NCI-H1092 treated with DMSO at 0.1 percent for 48 hours (cell line): Measurements from ENCODE around the gene SEC24D.
A peak's percentile ranks its signal among the peaks of the same experiment; 100 is the strongest.
"Not testable (repeated sequence)": the region's sequence is repeated elsewhere in the genome, so short reads cannot be mapped to it uniquely, and the experiment has no call there.

Experiments used
- DNase-seq: peaks from one replicate; lab custom pipeline; 2025; lab: John Stamatoyannopoulos, UW

Gene SEC24D, protein sequence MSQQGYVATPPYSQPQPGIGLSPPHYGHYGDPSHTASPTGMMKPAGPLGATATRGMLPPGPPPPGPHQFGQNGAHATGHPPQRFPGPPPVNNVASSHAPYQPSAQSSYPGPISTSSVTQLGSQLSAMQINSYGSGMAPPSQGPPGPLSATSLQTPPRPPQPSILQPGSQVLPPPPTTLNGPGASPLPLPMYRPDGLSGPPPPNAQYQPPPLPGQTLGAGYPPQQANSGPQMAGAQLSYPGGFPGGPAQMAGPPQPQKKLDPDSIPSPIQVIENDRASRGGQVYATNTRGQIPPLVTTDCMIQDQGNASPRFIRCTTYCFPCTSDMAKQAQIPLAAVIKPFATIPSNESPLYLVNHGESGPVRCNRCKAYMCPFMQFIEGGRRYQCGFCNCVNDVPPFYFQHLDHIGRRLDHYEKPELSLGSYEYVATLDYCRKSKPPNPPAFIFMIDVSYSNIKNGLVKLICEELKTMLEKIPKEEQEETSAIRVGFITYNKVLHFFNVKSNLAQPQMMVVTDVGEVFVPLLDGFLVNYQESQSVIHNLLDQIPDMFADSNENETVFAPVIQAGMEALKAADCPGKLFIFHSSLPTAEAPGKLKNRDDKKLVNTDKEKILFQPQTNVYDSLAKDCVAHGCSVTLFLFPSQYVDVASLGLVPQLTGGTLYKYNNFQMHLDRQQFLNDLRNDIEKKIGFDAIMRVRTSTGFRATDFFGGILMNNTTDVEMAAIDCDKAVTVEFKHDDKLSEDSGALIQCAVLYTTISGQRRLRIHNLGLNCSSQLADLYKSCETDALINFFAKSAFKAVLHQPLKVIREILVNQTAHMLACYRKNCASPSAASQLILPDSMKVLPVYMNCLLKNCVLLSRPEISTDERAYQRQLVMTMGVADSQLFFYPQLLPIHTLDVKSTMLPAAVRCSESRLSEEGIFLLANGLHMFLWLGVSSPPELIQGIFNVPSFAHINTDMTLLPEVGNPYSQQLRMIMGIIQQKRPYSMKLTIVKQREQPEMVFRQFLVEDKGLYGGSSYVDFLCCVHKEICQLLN

DNA sequence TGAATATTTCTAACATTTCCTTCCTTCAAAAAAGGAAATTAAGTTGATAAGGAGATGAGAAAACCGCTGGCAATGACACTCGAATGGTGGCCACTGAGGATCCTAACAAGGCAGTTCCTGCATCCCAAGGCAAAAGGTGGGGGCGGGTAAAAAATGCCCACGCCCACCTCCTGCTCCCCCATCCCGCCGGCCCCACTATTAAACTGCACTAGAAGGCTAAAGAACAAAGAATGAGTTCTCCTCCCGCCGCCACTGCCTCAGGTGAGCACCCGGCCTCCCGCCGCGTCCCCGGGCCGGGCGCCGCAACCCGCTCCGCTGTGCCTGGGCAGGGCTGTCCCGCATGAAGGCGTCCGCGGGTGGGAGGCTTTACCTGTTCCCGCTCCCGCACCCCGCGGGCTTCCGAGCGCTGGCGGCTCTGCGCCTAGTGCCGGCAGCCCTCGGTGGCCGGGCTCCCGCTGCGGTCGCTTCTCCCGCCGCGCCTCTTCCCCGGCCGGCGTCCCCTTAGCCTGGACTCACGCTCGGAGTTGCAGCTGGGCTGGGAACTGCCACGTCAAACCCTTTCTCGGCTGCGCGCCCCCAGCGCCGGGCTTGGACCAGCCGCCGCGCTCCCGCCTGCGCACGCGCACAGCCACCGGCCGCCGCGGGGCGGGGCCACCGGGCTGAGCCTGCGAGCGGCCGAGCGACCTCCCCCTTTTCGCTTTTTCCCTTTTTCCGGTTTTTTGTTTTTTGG, at the start of gene SEC24D:
Gene SEC24D, minus strand, starts transcription at position 556 of the 730 bp plus-strand sequence. CDS start 2,430 bp downstream, outside the sequence.
- peak; percentile 83 for DNase-seq

DNA sequence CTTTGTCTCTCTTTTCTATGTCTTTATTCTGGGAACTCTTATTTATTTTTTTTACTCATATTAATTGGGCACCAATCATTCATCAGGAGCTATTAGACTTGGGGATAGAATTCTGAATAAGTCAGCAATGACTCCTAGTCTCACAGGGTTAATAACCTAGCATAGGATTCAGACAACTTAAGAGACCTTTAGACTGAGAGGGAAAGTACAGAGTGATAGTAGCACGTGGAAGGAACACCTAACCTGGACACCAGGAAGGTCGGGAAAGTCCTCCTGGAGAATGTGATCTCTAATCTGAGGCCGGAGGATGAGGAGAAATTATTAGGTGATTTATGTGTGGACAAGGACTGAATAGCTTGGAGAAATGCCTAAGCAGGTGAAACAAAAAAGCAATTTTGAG, 48.8 kb upstream of the SEC24D start:
- DNase-seq = no peak

DNA sequence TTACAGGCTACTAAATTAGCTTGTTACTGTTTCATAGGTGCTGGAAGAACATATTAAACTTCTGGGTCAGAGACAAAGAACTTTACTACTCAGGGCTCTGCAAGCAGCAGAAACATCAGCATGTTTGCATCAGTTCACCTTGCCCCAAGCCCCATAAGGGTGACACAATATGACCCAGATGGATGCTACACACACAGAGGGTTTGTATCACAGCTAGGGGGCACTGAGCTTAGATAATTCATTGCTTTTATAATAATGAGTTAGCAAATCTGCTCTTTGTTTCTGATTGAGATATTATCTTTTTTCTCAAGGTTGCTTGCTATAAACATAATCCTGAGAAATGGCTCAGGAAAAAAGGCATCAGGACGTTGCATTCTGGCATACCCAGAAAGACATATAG, 47.9 kb upstream of the SEC24D start:
- no peak for DNase-seq

DNA sequence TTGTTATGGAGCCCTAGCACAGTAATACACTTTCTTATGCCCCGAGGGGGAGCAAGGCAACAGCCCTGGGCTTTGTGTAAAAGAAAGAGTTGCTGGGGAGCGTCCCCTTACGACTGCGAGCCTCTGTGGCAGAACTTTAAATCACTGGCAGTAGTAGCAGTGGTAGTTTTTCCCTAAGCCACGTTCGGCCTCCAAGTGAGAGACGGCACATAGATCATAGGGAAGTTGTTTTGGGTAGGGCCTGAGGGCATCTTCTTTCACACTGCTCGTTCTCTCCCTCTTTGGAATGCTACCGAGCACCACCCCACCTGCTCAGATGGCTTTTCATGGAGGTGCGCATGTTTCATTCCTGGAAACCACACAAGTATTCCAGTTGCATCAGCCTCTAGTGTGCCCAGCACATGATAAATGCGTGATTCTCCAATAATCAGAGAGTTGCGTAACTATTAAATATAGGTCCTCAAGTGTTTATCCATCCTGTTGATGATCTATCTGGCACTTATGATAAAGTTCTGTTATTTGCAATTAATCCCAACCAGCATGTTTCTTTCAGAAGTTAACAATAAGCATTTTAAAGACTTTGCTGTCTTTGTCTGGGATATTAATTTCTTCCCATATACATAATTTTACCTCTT, 45.7 kb upstream of the SEC24D start:
- DNase-seq = no peak

DNA sequence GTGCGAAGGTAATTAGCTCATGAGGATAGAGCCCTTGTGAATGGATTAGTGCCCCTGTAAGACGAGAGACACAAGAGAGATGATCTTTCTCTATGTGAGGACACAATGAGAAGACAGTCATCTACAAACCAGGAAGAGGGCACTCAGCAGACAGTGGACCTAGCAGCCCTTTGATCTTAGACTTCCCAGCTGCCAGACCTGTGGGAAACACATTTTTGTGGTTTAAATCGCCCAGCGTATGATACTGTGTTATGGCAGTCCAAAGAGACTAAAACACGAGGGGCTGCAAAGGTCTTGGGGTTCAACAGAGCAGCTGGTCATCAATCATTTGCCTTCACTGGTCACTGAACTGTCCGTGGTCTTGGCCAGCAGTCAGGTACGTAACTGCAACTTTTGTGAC, 43.5 kb upstream of the SEC24D start:
- no peak for DNase-seq

DNA sequence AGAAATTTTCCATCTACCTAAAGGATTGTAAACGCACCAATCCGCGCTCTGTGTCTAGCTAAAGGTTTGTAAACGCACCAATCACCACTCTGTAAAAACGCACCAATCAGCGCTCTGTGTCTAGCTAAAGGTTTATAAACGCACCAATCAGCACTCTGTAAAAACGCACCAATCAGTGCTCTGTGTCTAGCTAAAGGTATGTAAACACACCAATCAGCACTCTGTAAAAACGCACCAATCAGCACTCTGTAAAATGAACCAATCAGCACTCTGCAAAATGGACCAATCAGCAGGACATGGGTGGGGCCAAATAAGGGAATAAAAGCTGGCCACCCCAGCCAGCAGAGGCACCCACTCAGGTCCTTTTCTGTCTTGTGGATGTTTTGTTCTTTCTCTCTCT, 42.6 kb upstream of the SEC24D start:
- not testable (repeated sequence) for DNase-seq

DNA sequence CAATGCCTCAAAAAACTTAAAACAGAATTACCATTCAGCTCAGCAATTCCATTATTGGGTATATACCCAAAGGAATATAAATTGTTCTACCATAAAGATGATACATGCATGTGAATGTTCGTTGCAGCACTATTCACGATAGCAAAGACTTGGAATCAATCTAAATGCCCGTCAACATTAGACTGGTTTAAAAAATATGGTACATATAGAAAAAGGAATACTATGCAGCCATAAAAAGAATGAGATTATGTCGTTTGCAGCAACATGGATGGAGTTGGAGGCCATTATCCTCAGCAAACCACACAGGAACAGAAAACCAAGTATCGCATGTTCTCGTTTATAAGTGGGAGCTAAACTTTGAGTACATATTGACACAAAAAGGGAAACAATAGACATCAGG, 41.9 kb upstream of the SEC24D start:
- DNase-seq = no peak

DNA sequence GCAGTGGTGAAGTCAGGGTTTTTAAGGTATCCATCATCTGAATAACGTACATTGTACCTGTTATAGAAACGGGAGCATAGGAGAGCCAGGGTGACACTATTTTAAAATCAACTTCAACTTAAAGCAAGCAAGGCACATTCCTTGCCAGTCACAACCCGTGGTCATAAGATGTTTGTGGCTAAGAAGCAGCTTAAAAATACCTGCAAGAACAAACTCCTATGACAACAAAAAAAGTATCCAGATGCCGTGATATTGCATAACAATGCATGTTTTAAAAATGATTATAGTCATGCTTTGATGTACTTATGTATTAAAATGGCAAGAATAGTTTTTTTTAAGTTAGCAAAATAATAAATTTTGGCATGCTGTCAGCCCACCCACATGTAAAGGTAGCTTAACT, 36.3 kb upstream of the SEC24D start:
- no peak for DNase-seq

DNA sequence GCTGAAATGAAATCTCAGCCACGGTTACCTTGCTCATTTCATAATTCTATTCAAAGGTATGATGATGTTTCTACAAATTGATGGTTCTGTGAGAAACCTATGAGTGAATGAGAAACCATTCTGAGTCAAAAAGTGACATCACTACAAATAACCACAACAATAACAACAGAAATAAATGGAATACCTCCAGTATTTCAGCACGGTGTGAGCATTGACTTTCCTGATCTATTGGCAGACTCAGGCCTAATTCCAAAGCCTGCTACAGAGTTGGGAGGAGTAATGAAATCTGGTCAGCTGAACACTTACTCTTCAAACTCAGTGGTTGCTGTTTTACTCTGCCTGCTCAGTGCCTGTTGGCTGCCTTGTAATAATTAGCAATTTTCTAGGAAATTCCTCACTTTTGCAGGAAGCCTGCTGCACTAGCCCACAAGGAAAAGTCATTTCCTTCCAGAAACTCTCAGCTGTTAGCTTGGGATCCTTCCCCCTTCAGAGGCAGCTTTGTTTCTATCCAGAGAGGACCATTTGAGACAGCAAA, 33.9 kb upstream of the SEC24D start:
- DNase-seq = no peak

DNA sequence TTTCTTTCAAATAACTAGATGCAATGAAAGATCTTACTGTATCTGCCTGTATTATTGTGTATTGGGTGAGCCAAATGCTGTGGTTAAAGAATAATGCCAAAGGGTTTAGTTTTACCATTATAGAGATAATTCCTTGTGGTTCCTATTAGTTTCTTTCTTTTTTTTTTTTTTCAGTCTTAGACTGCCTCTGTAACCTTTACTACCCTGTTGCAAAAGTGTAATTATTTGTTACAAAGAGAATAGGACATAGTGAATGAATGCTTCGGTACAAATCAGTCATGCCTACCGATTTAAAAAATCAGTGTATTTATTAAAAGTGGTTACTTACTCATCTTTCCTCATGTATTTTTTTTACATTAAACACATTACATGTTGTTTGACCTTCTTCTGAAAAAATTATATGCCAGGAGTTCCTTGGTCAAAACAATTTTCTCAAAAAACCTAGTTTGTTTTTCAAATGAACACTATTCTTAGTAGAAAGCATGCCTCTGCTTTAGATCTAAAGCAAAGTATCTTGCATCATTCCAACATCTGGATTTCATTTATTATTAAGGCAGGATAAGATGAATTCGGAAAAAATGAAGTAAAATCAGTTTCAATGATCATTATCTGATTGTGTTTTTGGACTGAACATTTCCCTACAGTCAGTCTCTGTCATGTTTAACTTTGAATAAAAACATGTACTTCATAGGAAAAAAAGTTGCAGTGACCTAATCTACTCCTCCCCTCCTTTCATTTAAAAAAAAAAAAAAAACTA, 31.6 kb upstream of the SEC24D start:
- DNase-seq = no peak

DNA sequence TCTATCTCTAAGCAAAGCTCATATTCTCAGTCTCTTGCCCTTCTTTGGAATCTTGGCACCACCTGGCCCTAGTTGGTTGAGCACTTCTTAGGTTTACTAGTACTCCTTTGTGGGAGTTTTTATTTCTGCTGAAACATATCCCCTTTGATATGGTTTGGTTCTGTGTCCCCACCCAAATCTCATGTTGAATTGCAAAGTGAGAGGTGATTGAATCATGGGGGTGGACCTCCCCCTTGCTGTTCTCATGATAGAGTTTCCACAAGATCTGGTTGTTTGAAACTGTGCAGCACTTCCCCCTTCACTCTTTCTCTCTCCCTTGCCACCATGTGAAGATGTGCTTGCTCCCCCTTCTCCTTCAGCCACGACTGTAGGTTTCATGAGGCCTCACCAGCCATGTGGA, 30.5 kb upstream of the SEC24D start:
- DNase-seq = no peak

DNA sequence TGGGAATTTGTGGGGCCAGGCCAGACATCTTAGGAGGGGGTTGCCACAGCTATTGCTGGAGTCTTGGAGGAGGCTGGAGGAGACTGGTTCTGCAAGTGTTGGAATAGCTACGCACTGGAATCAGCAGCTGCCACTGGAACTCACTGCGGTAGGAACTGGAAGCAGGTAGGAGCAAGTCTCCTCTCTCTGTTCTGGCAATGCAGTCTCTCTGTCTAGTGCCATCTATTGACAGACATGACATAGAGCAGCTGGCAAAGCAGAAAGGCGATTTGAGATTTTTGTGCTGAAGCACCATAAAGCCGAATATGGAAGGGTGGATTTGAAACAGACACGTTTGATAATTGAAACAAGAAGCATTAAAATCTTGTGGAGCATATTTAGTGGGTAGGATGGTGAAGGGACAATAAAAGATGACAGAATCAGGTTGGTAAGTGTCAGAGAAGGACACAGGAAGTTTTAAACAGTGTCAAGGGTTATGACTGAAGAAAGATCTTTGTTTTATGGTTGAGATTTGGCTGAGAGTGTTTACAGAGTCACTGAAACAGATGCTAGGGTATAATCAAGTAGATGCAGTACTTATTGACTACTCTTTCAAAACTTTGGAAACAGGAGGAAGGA, 29.3 kb upstream of the SEC24D start:
- peak; percentile 72 for DNase-seq

DNA sequence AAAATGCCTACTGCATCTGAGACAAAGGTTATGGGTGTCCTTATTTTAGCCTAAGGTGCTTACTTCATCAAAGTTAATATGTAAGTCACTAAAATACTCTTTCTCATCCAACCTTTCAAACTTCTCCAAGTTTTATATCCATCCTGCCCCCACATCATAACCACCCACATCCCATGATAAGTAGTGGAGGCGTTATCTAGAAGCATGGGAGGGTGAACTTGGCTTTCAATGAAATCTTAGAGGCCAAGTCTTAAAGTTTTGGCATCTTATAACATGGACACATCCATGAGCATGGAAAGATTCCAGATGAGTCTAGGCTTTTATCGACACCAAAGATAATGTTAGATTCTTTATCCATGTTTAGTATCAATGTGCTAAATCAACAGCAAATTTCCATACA, 22.9 kb upstream of the SEC24D start:
- no peak for DNase-seq

DNA sequence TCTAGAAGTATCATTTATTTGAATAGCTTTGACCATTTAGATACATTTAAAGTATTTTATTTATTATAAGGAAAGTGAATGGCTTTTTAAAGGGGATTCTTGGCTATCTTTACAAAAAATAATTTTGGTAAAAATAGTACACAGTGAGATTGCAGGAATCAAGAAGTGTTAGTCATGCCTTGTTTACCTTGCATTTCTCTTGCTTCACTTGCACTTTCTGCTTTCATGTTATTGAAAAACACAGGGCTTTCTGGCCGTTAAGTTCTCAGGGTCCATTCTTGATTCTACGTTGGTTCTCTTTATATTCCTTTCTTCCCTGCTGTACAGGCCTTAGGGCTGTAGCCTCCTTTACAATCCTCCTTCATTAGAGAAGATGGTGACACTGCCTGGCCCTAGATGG, 21.8 kb upstream of the SEC24D start:
- no peak for DNase-seq

DNA sequence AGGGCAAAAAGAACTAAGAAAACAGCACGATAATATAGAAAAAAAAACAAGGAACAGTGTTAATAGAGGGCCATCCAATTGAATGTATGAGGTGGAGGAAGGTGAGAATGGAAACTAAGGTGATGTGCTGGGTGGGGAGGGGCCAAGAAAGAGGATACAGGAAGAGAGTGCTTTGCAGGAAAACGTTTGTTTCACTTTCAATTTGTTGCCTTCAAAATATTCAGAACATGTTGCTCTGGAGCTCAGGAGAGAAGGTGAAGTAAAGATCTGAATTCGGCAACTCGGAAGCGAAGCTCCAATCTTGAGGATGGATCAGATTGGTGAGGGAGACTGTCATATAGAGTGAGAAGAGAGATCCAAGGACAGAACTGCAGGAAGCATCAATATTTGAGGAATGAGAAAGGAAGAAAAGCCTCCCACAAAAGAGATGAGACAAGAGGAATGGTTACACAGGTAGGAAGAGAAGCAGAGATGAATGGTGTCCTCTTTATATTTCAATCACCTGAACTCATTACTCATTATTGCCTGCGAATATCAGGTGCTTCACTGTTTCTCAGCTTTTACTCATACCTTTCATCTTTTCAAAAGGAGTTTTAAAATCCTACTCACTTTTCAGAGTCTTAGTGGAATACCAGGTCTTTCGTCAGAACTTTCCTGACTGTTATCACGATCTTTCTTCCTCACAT, 14.7 kb upstream of the SEC24D start:
- no peak for DNase-seq

DNA sequence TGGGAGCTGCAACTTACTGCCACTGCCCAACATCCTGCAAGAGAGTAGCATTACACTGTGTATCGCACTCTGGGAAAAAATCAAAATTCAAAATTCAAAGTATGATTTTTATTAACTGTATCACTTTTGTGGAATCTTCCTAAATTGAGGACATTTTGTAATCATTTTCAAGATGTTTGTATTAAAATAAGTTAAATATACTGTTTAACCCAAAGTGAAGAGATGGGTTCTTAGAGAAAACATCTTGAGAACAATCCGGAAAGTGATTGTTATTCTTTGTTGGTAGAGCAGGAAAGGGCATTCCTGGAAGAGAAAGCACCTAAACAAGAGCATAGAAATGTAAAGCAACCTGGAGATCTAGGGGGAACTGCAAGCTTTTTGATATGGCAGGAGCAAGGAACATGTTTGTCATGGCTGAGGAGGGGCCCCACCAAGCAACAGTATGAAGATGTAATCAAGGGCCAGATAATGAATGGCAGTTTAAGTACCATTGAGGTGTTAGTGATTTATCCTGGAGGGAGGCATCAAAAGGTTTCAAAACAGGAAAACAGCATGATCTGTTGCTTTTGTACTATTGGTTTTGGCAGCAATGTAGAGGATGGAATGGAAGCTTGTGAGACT, 14.1 kb upstream of the SEC24D start:
- no peak for DNase-seq

DNA sequence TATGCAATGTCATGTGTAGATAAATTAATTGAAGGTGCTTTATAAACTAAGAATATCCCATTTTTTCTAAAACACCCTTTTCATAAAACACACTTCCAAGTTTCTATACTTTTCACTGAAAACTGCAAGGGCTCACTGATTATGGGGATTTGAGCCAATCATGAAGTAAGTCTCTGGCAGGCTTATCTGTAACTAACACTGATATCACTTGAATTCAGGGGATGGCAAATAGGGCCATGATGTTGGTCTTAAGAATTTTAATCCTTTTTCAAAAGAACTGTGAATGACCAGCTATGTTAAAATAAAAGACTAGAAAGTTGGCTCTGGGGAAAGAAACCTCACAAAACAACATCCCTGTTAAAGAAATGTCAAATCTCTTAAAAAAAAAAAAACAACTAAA, 13.0 kb upstream of the SEC24D start:
- DNase-seq = no peak

DNA sequence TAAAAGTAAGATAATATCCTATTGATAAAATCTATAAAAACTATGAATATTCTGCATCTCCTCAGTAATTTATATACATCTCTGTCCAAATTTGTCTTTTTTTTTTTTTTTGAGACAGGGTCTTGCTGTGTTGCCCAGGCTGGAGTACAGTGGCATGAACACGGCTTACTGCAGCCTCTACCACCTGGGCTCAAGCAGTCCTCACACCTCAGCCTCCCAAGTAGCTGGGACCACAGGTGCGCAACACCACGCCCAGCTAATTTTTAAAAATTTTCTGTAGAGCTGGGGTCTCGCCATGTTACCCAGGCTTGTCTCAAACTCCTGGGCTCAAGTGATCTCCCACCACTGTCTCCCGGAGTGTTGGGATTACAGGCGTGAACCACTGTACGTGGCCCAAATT, 12.3 kb upstream of the SEC24D start:
- no peak for DNase-seq

DNA sequence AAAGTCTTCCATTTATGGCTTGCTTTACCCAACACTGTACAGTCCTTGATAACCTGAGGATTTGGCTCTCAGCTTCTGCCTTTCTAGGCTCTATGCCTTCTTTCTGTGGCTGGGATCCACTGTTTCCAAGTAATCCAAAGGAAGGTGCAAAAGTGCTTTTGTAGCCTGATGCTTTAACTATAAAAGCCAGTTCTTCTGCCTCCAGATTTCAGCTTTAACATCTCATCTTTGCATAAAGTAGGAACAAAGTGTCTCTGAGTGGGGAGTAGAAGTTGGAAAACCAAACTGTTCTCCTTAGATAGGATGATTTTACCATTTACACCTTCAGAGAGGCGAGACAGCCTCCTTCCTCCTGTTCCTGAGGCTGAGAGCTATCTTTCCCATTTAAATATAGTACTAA, 11.1 kb upstream of the SEC24D start:
- no peak for DNase-seq
